K562 (cell line): ENCODE results near the gene TLCD5. TPM values are rescaled to one million over a fixed set of nuclear protein-coding genes. Genes with fewer than 3 reads are reported as not detected.

Source experiments
- BRD9 ChIP-seq: fragments of 450-650 bp; IDR thresholded peaks from 2 replicates; pipeline ENCODE4 v1.6.1; 2018; ENCODE audit warnings: low read depth; ENCODE audit not compliant: partially characterized antibody
- CBX5 ChIP-seq: IDR thresholded peaks from 2 replicates; pipeline ENCODE4 v1.6.1; 2014; ENCODE audit warnings: low read depth, borderline replicate concordance
- CBX8 ChIP-seq: fragments of 200-600 bp; sonication (generic); IDR thresholded peaks from 2 replicates; pipeline ENCODE4 v1.6.1; 2012; ENCODE audit warnings: borderline replicate concordance, mixed run types, low read depth, mild to moderate bottlenecking, moderate library complexity, mixed read lengths, low read length, control low read depth, inconsistent platforms; ENCODE audit not compliant: poor library complexity, severe bottlenecking; ENCODE audit errors: extremely low read depth
- CCNT2 ChIP-seq: IDR thresholded peaks from 2 replicates; pipeline ENCODE4 v1.6.1; 2011; ENCODE audit warnings: borderline replicate concordance, low read depth, mild to moderate bottlenecking, moderate library complexity, mixed read lengths, low read length; ENCODE audit not compliant: insufficient read length; ENCODE audit errors: extremely low read depth
- CXXC5 ChIP-seq: fragments of 250-450 bp; sonication (Bioruptor Pico); IDR thresholded peaks from 2 replicates; pipeline ENCODE4 v1.8.0; 2022; ENCODE audit warnings: inconsistent platforms, mild to moderate bottlenecking, moderate library complexity
- KLF10 ChIP-seq: fragments of 250-450 bp; sonication (Bioruptor Pico); IDR thresholded peaks from 2 replicates; pipeline ENCODE4 v1.6.1; 2021; ENCODE audit warnings: matching md5 sums
- POLR2AphosphoS5 ChIP-seq: IDR thresholded peaks from 2 replicates; pipeline ENCODE4 v1.6.1; 2011; ENCODE audit warnings: mild to moderate bottlenecking, low read depth, low read length, moderate library complexity; ENCODE audit not compliant: control insufficient read depth, insufficient read depth
- POLR2H ChIP-seq: IDR thresholded peaks from 2 replicates; pipeline ENCODE4 v1.6.1; 2016; ENCODE audit warnings: missing genetic modification characterization, low read depth, mild to moderate bottlenecking, control low read depth, missing compliant biosample characterization, moderate library complexity
- PTRF ChIP-seq: fragments of 450-650 bp; IDR thresholded peaks from 2 replicates; pipeline ENCODE4 v1.6.1; 2016; ENCODE audit warnings: mild to moderate bottlenecking, missing genetic modification characterization, missing compliant biosample characterization
- ZBTB17 ChIP-seq: fragments of 450-650 bp; formaldehyde crosslinking; IDR thresholded peaks from 2 replicates; pipeline ENCODE4 v1.4.0; 2020; ENCODE audit warnings: mild to moderate bottlenecking
- ZFX ChIP-seq: sonication (generic); formaldehyde crosslinking; IDR thresholded peaks from 2 replicates; pipeline ENCODE4 v1.8.0; 2022; ENCODE audit warnings: mild to moderate bottlenecking, missing genetic modification reagents, moderate library complexity
- ZNF696 ChIP-seq: fragments of 250-450 bp; sonication (Bioruptor Pico); conservative IDR thresholded peaks from 2 replicates; pipeline ENCODE4 v1.4.0; 2020; ENCODE audit warnings: mild to moderate bottlenecking, moderate library complexity
- polyA plus RNA-seq, 8 experiments: library from polyadenylated mRNA; depleted of rRNA in 4 of 8; stranded (reverse) in 5 of 8; unstranded in 3 of 8; fragments of >200 nt; fragmentation: Nextera tagmentation in 2 of 8; fragmentation: Illumina TruSeq in 1 of 8; extraction: Ambion mirVana in 2 of 8; extraction: Trizol in 1 of 8; gene quantifications; 2 replicates each; pipeline versions ENCODE4 v1.2.1 to v1.2.3, GENCODE V29; 2011 to 2014; ENCODE audit warnings: inconsistent platforms in 1 of 8, missing spikeins in 1 of 8
- total RNA-seq, 7 experiments: library from RNA; depleted of rRNA in 6 of 7; stranded (reverse); fragments of >200 nt in 6 of 7; fragmentation: Illumina TruSeq in 2 of 7; extraction: Trizol in 2 of 7; gene quantifications; 2 replicates each; pipeline versions ENCODE4 v1.2.1 to v1.2.3, GENCODE V29; 2011 to 2021; ENCODE audit warnings: low replicate concordance in 1 of 7
- TF ChIP-seq, protein P1 (sequence below): fragments of 200-800 bp; sonication (Bioruptor generic); IDR thresholded peaks from 2 replicates; pipeline ENCODE4 v1.6.1; 2017; ENCODE audit warnings: missing genetic modification characterization, missing compliant biosample characterization
- TF ChIP-seq, protein P2 (sequence below): fragments of 450-650 bp; formaldehyde crosslinking; conservative IDR thresholded peaks from 2 replicates; pipeline ENCODE4 v1.4.0; 2022; ENCODE audit warnings: mild to moderate bottlenecking, missing genetic modification characterization
- TF ChIP-seq, protein P3 (sequence below), 2 experiments: IDR thresholded peaks; 2 replicates each; pipeline ENCODE4 v1.6.1; 2011; ENCODE audit warnings: borderline replicate concordance in 1 of 2, control low read depth in 1 of 2, low read depth in 1 of 2, low read length in 1 of 2, mild to moderate bottlenecking in 1 of 2, mixed read lengths in 1 of 2, moderate library complexity in 1 of 2; ENCODE audit not compliant: insufficient read depth in 1 of 2, insufficient read length in 1 of 2, poor library complexity in 1 of 2, severe bottlenecking in 1 of 2; ENCODE audit errors: extremely low read depth in 1 of 2
- TF ChIP-seq, protein P4 (sequence below): fragments of 250-450 bp; sonication (Bioruptor Pico); IDR thresholded peaks from 2 replicates; pipeline ENCODE4 v1.5.0; 2020; ENCODE audit warnings: mild to moderate bottlenecking, borderline replicate concordance
- TF ChIP-seq, protein P5 (sequence below): fragments of 250-450 bp; sonication (Bioruptor Pico); IDR thresholded peaks from 2 replicates; pipeline ENCODE4 v1.4.0; 2020

TLCD5 gene
- total and polyA plus RNA-seq, 9 of the 15 experiments (the other 6 are each of a cell fraction or from before 2014, with no cell fraction given), result 0.94 to 5.1 (median 1.6) TPM

DNA sequence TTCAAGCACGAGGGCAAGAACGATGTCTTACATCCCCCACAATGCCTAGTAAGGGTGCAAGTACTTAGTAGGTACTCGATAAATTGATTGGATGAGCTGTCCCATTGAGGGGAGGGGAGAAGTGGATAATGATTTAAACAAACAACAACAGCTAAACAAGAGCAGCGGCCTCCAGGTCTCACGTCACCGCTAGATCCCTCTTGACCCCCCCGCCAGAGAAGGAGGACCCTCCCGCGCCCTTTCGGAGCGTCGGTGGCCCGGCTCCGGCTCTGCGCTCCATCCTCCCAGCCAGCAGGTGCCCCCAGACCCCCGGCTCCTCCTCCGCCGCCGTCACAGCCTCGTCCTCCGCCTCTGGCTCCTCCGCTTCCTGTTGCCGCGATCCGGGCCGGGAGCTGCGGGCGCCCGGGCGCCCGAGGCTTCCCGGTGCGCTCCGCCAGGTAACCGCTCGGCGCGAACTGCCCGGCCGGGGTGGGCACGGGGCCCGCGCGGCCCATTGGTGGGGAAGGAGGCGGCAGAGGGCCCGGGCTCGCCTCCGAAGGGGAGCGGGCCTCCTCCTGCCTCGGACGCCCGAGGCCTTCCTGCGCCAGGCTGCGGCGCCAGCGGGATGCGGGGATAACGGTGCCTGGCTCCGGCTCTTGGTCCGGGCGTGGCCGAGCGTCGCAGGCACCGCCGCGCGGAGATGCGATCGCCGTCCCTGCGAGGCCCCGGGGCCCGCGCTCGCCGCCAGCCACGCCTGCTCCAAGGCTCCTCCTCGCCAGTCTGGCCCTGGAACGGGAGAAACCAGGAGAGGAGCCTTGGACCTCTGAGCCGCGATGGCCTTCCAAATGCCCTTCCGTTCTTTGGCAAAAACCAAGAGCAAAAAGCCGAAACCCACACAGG is at the start of gene TLCD5 (continued):
- TF ChIP-seq, protein P1, sequence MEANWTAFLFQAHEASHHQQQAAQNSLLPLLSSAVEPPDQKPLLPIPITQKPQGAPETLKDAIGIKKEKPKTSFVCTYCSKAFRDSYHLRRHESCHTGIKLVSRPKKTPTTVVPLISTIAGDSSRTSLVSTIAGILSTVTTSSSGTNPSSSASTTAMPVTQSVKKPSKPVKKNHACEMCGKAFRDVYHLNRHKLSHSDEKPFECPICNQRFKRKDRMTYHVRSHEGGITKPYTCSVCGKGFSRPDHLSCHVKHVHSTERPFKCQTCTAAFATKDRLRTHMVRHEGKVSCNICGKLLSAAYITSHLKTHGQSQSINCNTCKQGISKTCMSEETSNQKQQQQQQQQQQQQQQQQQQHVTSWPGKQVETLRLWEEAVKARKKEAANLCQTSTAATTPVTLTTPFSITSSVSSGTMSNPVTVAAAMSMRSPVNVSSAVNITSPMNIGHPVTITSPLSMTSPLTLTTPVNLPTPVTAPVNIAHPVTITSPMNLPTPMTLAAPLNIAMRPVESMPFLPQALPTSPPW, result peak; percentile 83
- TF ChIP-seq POLR2H (tag), result no peak
- no peak for TF ChIP-seq ZNF696 (CRISPR knock-in tag)
- TF ChIP-seq POLR2AphosphoS5, result no peak
- TF ChIP-seq BRD9, result no peak
- TF ChIP-seq ZBTB17, result 0 out of 2 replicates have a peak, but pooled peaks have one; percentile 38
- TF ChIP-seq, protein P2, sequence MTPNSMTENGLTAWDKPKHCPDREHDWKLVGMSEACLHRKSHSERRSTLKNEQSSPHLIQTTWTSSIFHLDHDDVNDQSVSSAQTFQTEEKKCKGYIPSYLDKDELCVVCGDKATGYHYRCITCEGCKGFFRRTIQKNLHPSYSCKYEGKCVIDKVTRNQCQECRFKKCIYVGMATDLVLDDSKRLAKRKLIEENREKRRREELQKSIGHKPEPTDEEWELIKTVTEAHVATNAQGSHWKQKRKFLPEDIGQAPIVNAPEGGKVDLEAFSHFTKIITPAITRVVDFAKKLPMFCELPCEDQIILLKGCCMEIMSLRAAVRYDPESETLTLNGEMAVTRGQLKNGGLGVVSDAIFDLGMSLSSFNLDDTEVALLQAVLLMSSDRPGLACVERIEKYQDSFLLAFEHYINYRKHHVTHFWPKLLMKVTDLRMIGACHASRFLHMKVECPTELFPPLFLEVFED, result no peak
- TF ChIP-seq, protein P3, sequence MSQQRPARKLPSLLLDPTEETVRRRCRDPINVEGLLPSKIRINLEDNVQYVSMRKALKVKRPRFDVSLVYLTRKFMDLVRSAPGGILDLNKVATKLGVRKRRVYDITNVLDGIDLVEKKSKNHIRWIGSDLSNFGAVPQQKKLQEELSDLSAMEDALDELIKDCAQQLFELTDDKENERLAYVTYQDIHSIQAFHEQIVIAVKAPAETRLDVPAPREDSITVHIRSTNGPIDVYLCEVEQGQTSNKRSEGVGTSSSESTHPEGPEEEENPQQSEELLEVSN (IDR thresholded peaks at IDR 0.05; ENCODE audit: borderline replicate concordance in 1 of 2, extremely low read depth in 1 of 2, insufficient read depth in 1 of 2, insufficient read length in 1 of 2, low read depth in 1 of 2, low read length in 1 of 2, poor library complexity in 1 of 2, severe bottlenecking in 1 of 2), result peak; percentile 68 to 90
- no peak for TF ChIP-seq CBX5
- TF ChIP-seq KLF10 (CRISPR knock-in tag), result no peak
- TF ChIP-seq, protein P4, sequence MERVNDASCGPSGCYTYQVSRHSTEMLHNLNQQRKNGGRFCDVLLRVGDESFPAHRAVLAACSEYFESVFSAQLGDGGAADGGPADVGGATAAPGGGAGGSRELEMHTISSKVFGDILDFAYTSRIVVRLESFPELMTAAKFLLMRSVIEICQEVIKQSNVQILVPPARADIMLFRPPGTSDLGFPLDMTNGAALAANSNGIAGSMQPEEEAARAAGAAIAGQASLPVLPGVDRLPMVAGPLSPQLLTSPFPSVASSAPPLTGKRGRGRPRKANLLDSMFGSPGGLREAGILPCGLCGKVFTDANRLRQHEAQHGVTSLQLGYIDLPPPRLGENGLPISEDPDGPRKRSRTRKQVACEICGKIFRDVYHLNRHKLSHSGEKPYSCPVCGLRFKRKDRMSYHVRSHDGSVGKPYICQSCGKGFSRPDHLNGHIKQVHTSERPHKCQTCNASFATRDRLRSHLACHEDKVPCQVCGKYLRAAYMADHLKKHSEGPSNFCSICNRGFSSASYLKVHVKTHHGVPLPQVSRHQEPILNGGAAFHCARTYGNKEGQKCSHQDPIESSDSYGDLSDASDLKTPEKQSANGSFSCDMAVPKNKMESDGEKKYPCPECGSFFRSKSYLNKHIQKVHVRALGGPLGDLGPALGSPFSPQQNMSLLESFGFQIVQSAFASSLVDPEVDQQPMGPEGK, result no peak
- no peak for TF ChIP-seq CBX8
- TF ChIP-seq, protein P5, sequence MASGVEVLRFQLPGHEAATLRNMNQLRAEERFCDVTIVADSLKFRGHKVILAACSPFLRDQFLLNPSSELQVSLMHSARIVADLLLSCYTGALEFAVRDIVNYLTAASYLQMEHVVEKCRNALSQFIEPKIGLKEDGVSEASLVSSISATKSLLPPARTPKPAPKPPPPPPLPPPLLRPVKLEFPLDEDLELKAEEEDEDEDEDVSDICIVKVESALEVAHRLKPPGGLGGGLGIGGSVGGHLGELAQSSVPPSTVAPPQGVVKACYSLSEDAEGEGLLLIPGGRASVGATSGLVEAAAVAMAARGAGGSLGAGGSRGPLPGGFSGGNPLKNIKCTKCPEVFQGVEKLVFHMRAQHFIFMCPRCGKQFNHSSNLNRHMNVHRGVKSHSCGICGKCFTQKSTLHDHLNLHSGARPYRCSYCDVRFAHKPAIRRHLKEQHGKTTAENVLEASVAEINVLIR (CRISPR knock-in tag), result no peak
- peak; percentile 73 for TF ChIP-seq CXXC5
- TF ChIP-seq CCNT2, result peak; percentile 26
- TF ChIP-seq PTRF (tag), result no peak
- TF ChIP-seq ZFX (CRISPR knock-in tag), result peak; percentile 67
